Breast epithelium (tissue), 4 donors: Measurements from ENCODE around the gene UGT1A10. TPM values are rescaled to one million over a fixed set of nuclear protein-coding genes. Genes with fewer than 3 reads are reported as not detected.

Source experiments
- DNase-seq, 2 donors: peaks; one replicate each; pipeline ENCODE4 v3.0.0-alpha.2; 2019; ENCODE audit warnings: low spot score in 2 of 2
- H3K27ac ChIP-seq, 2 donors: fragments of 200-600 bp; sonication (generic) in 1 of 2; one replicate each; pipeline ENCODE4 v1.5.1; 2016 to 2019; ENCODE audit warnings: mild to moderate bottlenecking in 1 of 2
- H3K27me3 ChIP-seq, 2 donors: fragments of 200-600 bp; sonication (generic) in 1 of 2; one replicate each; pipeline versions ENCODE4 v1.5.1 to v1.6.0; 2017 to 2019; ENCODE audit warnings: control low read depth in 1 of 2, mild to moderate bottlenecking in 1 of 2
- H3K36me3 ChIP-seq: fragments of 200-600 bp; one replicate; pipeline ENCODE4 v1.5.1; 2019
- H3K4me1 ChIP-seq, 2 donors: fragments of 200-600 bp; sonication (generic); one replicate each; pipeline ENCODE4 v1.5.1; 2016 to 2019; ENCODE audit warnings: control low read depth in 1 of 2
- H3K4me3 ChIP-seq, 3 donors: fragments of 200-600 bp; sonication (generic); 1 replicate in 2 of 3; 2 replicates in 1 of 3; pipeline ENCODE4 v1.5.1; 2016 to 2019; ENCODE audit warnings: mild to moderate bottlenecking in 3 of 3, moderate library complexity in 2 of 3
- H3K9me3 ChIP-seq, 2 donors: fragments of 200-600 bp; sonication (generic) in 1 of 2; one replicate each; pipeline ENCODE4 v1.5.1; 2016 to 2019; ENCODE audit warnings: control low read depth in 1 of 2
- CTCF ChIP-seq, 3 donors: fragments of 450-650 bp; IDR thresholded peaks; one replicate each; pipeline ENCODE4 v1.5.1; 2016 to 2017; ENCODE audit warnings: antibody characterized with exemption in 3 of 3, mild to moderate bottlenecking in 3 of 3, moderate library complexity in 3 of 3
- POLR2A ChIP-seq: fragments of 450-650 bp; IDR thresholded peaks from one replicate; pipeline ENCODE4 v1.6.1; 2016; ENCODE audit warnings: antibody characterized with exemption, mild to moderate bottlenecking, moderate library complexity
- POLR2AphosphoS5 ChIP-seq, 3 donors: sonication (generic); formaldehyde crosslinking; IDR thresholded peaks; one replicate each; pipeline ENCODE4 v1.6.1; 2017; ENCODE audit warnings: antibody characterized with exemption in 3 of 3
- intact Hi-C: fragments of 100-400 bp; cut with DNase I; formaldehyde crosslinking; loops from one replicate; pipeline ENCODE4 v1.15.1; 2023; ENCODE audit warnings: low total_unique reads
- total RNA-seq, 3 donors: library from RNA; depleted of rRNA; stranded (reverse); fragments of >200 nt; gene quantifications; one replicate each; pipeline ENCODE4 v1.1.0, GENCODE V29; 2016

UGT1A10 gene
- total RNA-seq, 3 donors from 2014 or later, result not detected

GRCh38 chr2:233676046-233676445 is 39.8 kb downstream of the UGT1A10 start:
- Histone ChIP-seq H3K4me3 (no peak overlapping the region), H3K36me3 (no peaks in the 10 kb centered on the region), H3K4me1 (no peaks in the 10 kb centered on the region), H3K27ac (no peak overlapping the region), H3K9me3 (no peaks in the 10 kb centered on the region), H3K27me3 (no peaks in the 10 kb centered on the region)
- TF ChIP-seq CTCF (IDR thresholded peaks at IDR 0.05) (no peak), POLR2AphosphoS5 (IDR thresholded peaks at IDR 0.05) (no peak), POLR2A (no peak)
- intact Hi-C loops, result no loop called here
- no peak for DNase-seq

- Histone ChIP-seq H3K9me3 (no peaks in the 10 kb centered on the region), H3K4me3 (no peak overlapping the region), H3K4me1 (no peaks in the 10 kb centered on the region), H3K36me3 (no peaks in the 10 kb centered on the region), H3K27ac (no peak overlapping the region), H3K27me3 (no peaks in the 10 kb centered on the region)
- intact Hi-C loops, result no loop called here
- DNase-seq, result no peak
- TF ChIP-seq POLR2AphosphoS5 (IDR thresholded peaks at IDR 0.05) (no peak), CTCF (IDR thresholded peaks at IDR 0.05) (no peak)
Observed at GRCh38 chr2:233679196-233679595, 42.9 kb downstream of the UGT1A10 start.

GRCh38 chr2:233680361-233681045 is 44.3 kb downstream of the UGT1A10 start:
- no peak overlapping the region for H3K27ac ChIP-seq
- no peaks in the 10 kb centered on the region for H3K36me3 ChIP-seq
- H3K27me3 ChIP-seq, result no peaks in the 10 kb centered on the region
- no peaks in the 10 kb centered on the region for H3K9me3 ChIP-seq
- TF ChIP-seq CTCF (IDR thresholded peaks at IDR 0.05) (no peak), POLR2A (no peak), POLR2AphosphoS5 (IDR thresholded peaks at IDR 0.05) (no peak)
- no peaks in the 10 kb centered on the region for H3K4me1 ChIP-seq
- H3K4me3 ChIP-seq, result no peak overlapping the region
- DNase-seq, result no peak
- intact Hi-C loops, result no loop called here

GRCh38 chr2:233681521-233682099 is 45.4 kb downstream of the UGT1A10 start, which contains the start of gene UGT1A7:
TSS of gene UGT1A7 (plus strand) at chr2:233681901. CDS start at chr2:233681938, 37 bp downstream.
- Histone ChIP-seq H3K4me3 (no peak within 1 kb of the TSS), H3K27me3 (no peaks in the 10 kb centered on the region), H3K36me3 (no peaks in the 10 kb centered on the region), H3K27ac (no peak within 1 kb of the TSS), H3K4me1 (no peaks in the 10 kb centered on the region), H3K9me3 (no peaks in the 10 kb centered on the region)
- no peak for DNase-seq
- intact Hi-C loops, result no loop called here
- TF ChIP-seq POLR2AphosphoS5 (IDR thresholded peaks at IDR 0.05) (no peak), POLR2A (no peak), CTCF (IDR thresholded peaks at IDR 0.05) (no peak)

- no peak for DNase-seq
- H3K27ac ChIP-seq, result no peak overlapping the region
- no peaks in the 10 kb centered on the region for H3K36me3 ChIP-seq
- no peaks in the 10 kb centered on the region for H3K4me1 ChIP-seq
- TF ChIP-seq CTCF (IDR thresholded peaks at IDR 0.05), result no peak
- no peak for TF ChIP-seq POLR2A
- no peak for TF ChIP-seq POLR2AphosphoS5 (IDR thresholded peaks at IDR 0.05)
- no peaks in the 10 kb centered on the region for H3K9me3 ChIP-seq
- intact Hi-C loops, result no loop called here
- H3K4me3 ChIP-seq, result no peak overlapping the region
- no peaks in the 10 kb centered on the region for H3K27me3 ChIP-seq
Observed at GRCh38 chr2:233684640-233685039, 48.4 kb downstream of the UGT1A10 start.
